ENCODE measurements around the gene USP37. TPM values are rescaled to one million over a fixed set of nuclear protein-coding genes. Genes with fewer than 3 reads are reported as not detected.

Gene USP37
- polyA plus RNA-seq, 1 of the 3 experiments (the other 2 are of a cell fraction): 0.95 TPM

- TF ChIP-seq, protein P1, sequence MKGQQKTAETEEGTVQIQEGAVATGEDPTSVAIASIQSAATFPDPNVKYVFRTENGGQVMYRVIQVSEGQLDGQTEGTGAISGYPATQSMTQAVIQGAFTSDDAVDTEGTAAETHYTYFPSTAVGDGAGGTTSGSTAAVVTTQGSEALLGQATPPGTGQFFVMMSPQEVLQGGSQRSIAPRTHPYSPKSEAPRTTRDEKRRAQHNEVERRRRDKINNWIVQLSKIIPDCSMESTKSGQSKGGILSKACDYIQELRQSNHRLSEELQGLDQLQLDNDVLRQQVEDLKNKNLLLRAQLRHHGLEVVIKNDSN (IDR thresholded peaks at IDR 0.05; ENCODE audit: borderline replicate concordance, low read depth): no peak
- TF ChIP-seq FOXM1 (IDR thresholded peaks at IDR 0.05; ENCODE audit: low read depth) (no peak), MXI1 (IDR thresholded peaks at IDR 0.05; ENCODE audit: low read depth, low read length) (peak; percentile 77), MEF2A (IDR thresholded peaks at IDR 0.05; ENCODE audit: borderline replicate concordance, low read depth) (no peak), GABPA (IDR thresholded peaks at IDR 0.05; ENCODE audit: low read depth) (peak; percentile 71), TEAD4 (IDR thresholded peaks at IDR 0.05; ENCODE audit: borderline replicate concordance, insufficient read depth) (no peak), RXRA (IDR thresholded peaks at IDR 0.05; ENCODE audit: borderline replicate concordance, low read depth) (no peak), EP300 (IDR thresholded peaks at IDR 0.05; ENCODE audit: borderline replicate concordance in 1 of 2, low read depth in 1 of 2, low read length in 1 of 2) (no peak), TAF1 (IDR thresholded peaks at IDR 0.05; ENCODE audit: borderline replicate concordance, low read depth, low read length) (peak; percentile 44; the same call in 1 of the 2 replicates), GATA2 (CRISPR knock-in tag; IDR thresholded peaks at IDR 0.05) (no peak), NFIC (IDR thresholded peaks at IDR 0.05; ENCODE audit: borderline replicate concordance) (no peak)
- TF ChIP-seq, protein P2, sequence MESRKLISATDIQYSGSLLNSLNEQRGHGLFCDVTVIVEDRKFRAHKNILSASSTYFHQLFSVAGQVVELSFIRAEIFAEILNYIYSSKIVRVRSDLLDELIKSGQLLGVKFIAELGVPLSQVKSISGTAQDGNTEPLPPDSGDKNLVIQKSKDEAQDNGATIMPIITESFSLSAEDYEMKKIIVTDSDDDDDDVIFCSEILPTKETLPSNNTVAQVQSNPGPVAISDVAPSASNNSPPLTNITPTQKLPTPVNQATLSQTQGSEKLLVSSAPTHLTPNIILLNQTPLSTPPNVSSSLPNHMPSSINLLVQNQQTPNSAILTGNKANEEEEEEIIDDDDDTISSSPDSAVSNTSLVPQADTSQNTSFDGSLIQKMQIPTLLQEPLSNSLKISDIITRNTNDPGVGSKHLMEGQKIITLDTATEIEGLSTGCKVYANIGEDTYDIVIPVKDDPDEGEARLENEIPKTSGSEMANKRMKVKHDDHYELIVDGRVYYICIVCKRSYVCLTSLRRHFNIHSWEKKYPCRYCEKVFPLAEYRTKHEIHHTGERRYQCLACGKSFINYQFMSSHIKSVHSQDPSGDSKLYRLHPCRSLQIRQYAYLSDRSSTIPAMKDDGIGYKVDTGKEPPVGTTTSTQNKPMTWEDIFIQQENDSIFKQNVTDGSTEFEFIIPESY (IDR thresholded peaks at IDR 0.05; ENCODE audit: borderline replicate concordance, low read depth): no peak
- TF ChIP-seq, protein P3, sequence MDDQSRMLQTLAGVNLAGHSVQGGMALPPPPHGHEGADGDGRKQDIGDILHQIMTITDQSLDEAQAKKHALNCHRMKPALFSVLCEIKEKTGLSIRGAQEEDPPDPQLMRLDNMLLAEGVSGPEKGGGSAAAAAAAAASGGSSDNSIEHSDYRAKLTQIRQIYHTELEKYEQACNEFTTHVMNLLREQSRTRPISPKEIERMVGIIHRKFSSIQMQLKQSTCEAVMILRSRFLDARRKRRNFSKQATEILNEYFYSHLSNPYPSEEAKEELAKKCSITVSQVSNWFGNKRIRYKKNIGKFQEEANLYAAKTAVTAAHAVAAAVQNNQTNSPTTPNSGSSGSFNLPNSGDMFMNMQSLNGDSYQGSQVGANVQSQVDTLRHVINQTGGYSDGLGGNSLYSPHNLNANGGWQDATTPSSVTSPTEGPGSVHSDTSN (IDR thresholded peaks at IDR 0.05): no peak; the same call in 1 of the 2 replicates
These were observed at the start of gene USP37, which contains the start of gene CNOT9 (continued) for GRCh38 chr2:218568190-218569037.

DNA sequence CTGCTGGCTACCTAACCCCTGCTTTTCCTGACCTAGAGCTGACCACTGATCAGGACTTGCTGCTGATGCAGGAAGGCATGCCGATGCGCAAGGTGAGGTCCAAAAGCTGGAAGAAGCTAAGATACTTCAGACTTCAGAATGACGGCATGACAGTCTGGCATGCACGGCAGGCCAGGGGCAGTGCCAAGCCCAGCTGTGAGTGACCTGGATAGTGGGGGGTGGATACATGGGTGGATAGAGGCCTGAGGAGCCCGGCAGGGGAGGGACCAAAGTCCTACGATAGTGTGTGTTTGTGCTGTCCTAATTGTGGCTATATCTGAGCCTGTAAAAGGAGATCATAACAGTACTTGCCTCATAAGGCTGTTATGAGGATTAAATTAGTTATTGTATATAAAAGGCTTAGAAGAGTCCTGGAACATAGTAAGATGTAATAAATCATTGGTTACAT, 47.7 kb upstream of the USP37 start:
- POLR2A ChIA-PET: interaction anchor here (1.5 kb wide), 1 partner anchor 8 kb away, joined by 5 read pairs; the partner anchor contains the start of gene PLCD4

More for the DNA sequence above, 47.7 kb upstream of the USP37 start:
- Histone ChIP-seq H3K9me3 (no peaks in the 10 kb centered on the region), H3K27me3 (ENCODE audit: insufficient read depth) (no peaks in the 10 kb centered on the region), H3K79me2 (ENCODE audit: insufficient read depth) (no peaks in the 10 kb centered on the region), H3F3A (replicated peaks; ENCODE audit: insufficient read depth) (no peaks in the 10 kb centered on the region), H3K9me2 (no peaks in the 10 kb centered on the region), H4K20me1 (ENCODE audit: insufficient read depth) (no peaks in the 10 kb centered on the region), H3K36me3 (replicated peaks in 1 of 2; ENCODE audit: control insufficient read depth in 1 of 2, insufficient read depth in 2 of 2, low read length in 1 of 2) (no peaks in the 10 kb centered on the region), H3K4me3 (ENCODE audit: low read depth in 2 of 2, low read length in 1 of 2) (no peak overlapping the region), H3K4me2 (no peak overlapping the region), H3K9ac (no peak overlapping the region), H3K4me1 (ENCODE audit: control insufficient read depth in 1 of 2, insufficient read depth in 2 of 2, low read depth in 1 of 2, low read length in 1 of 2) (no peaks in the 10 kb centered on the region), H2AFZ (ENCODE audit: low read depth) (no peak overlapping the region), H3K27ac (ENCODE audit: low read depth in 2 of 2, low read length in 1 of 2) (no peak overlapping the region)
- 94% methylated on average over 6 of the region's 6 CpGs for WGBS (ENCODE audit: low lambda C conversion rate)
- CTCF ChIA-PET: interaction anchor here (1.5 kb wide), 1 partner anchor 95 kb away, joined by 4 read pairs; no protein-coding TSS in a partner anchor
- no peak for DNase-seq
- TF ChIP-seq TAF1 (IDR thresholded peaks at IDR 0.05; ENCODE audit: borderline replicate concordance, low read depth, low read length) (no peak), CHD2 (IDR thresholded peaks at IDR 0.05; ENCODE audit: low read length, partially characterized antibody) (no peak), RCOR1 (IDR thresholded peaks at IDR 0.05; ENCODE audit: low read length) (no peak), FOSL2 (IDR thresholded peaks at IDR 0.05; ENCODE audit: borderline replicate concordance, low read depth) (no peak), RFX5 (IDR thresholded peaks at IDR 0.05; ENCODE audit: low read length) (no peak), GABPA (IDR thresholded peaks at IDR 0.05; ENCODE audit: low read depth) (no peak), TCF12 (IDR thresholded peaks at IDR 0.05) (no peak), ELF1 (IDR thresholded peaks at IDR 0.05) (no peak), EZH2phosphoT487 (IDR thresholded peaks at IDR 0.05; ENCODE audit: borderline replicate concordance, low read depth) (no peak), NFIC (IDR thresholded peaks at IDR 0.05; ENCODE audit: borderline replicate concordance) (no peak), YY1 (IDR thresholded peaks at IDR 0.05; ENCODE audit: low read depth) (no peak)
- TF ChIP-seq, protein P4, sequence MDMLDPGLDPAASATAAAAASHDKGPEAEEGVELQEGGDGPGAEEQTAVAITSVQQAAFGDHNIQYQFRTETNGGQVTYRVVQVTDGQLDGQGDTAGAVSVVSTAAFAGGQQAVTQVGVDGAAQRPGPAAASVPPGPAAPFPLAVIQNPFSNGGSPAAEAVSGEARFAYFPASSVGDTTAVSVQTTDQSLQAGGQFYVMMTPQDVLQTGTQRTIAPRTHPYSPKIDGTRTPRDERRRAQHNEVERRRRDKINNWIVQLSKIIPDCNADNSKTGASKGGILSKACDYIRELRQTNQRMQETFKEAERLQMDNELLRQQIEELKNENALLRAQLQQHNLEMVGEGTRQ (IDR thresholded peaks at IDR 0.05; ENCODE audit: borderline replicate concordance, low read depth, low read length): no peak
- TF ChIP-seq, protein P1 (IDR thresholded peaks at IDR 0.05; ENCODE audit: borderline replicate concordance, low read depth): no peak
